Body of pancreas (tissue), 4 donors: ENCODE data around the gene PUS7.
"Not testable (repeated sequence)": the region's sequence is repeated elsewhere in the genome, so short reads cannot be mapped to it uniquely, and the experiment has no call there.

ENCODE experiments used
- CTCF ChIP-seq, 7 experiments: fragments of 450-650 bp in 4 of 7; fragments of 200-600 bp in 3 of 7; sonication (generic) in 3 of 7; IDR thresholded peaks; one replicate each; pipeline ENCODE4 v1.5.1; 2016 to 2019; ENCODE audit warnings: antibody characterized with exemption in 7 of 7
- POLR2A ChIP-seq, 3 donors: fragments of 450-650 bp; IDR thresholded peaks; one replicate each; pipeline ENCODE4 v1.6.1; 2016; ENCODE audit warnings: antibody characterized with exemption in 3 of 3, mild to moderate bottlenecking in 2 of 3

GRCh38 chr7:105520620-105521019 lies 1.5 kb downstream of the PUS7 start:
- not testable (repeated sequence) for TF ChIP-seq CTCF, POLR2A (IDR thresholded peaks at IDR 0.05)
